ENCODE measurements around the gene NPR2.

NPR2 gene

DNA sequence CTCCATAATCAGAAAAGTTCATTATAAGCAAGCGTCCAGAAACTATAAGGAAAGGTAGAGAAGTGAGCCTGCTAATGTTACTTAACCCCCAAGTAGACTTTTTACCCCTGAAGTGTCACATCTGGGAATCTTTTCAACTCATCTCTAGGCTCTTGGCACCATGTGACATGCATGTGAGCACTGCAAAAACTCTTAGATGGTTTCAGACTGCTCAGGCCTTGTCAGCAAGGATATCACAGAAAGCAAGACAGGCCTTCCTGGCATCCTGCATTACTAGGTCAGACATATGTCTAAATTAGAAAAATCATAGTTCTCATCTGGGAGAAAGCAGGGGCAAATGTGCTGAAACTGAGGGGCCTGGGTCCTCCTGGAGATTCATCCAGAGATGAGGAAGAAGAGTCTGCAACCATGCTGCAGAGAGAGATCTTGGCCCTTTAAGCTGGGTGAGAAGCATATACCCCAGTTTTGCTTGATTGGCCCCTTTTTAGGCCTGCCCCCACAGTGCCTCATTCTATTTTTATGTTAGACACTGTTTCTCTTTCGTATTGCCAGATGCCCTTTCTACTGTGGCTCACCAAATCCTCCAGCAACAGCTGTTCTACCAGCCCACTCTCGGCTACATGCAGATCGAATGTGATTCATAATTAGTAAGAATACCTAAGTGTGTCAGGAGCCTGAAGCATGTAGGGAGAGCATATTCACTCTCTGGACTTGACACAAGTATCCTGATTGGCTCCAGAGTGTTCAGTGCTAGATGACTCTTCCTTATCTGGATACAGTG is 56.6 kb downstream of the NPR2 start:
- DNase-seq (ENCODE audit: low spot score): peak; percentile 85
- TF ChIP-seq, protein P1, sequence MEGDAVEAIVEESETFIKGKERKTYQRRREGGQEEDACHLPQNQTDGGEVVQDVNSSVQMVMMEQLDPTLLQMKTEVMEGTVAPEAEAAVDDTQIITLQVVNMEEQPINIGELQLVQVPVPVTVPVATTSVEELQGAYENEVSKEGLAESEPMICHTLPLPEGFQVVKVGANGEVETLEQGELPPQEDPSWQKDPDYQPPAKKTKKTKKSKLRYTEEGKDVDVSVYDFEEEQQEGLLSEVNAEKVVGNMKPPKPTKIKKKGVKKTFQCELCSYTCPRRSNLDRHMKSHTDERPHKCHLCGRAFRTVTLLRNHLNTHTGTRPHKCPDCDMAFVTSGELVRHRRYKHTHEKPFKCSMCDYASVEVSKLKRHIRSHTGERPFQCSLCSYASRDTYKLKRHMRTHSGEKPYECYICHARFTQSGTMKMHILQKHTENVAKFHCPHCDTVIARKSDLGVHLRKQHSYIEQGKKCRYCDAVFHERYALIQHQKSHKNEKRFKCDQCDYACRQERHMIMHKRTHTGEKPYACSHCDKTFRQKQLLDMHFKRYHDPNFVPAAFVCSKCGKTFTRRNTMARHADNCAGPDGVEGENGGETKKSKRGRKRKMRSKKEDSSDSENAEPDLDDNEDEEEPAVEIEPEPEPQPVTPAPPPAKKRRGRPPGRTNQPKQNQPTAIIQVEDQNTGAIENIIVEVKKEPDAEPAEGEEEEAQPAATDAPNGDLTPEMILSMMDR (IDR thresholded peaks at IDR 0.05; ENCODE audit: extremely low read depth, missing control alignments): no peak

DNA sequence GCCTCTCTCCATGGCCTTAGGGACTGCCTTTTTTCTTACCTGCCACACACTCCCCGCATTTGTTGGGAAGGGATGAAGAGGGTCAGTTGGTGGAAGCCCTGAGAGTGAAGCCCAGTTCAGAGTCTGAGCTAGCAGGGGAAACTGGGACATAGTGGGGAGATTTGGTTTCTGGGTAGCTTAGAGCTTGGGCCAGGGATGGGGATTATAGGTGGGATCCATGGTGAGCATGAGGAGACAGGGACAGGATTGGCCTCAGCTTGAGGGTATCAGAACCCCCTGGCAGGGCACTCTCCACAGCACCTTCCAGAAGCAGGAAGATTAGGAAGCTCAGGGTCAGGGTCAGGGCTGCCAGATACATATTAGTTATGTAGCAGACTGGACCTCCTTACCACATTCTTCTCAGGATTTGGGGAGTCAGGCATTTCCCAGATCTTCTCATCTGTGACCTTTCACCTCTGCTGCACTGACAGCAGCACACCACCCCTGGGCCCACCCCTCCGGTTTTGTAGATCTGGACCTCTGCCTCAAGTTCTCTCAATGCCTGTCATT is 61.0 kb downstream of the NPR2 start:
- no peak for DNase-seq (ENCODE audit: low spot score)
- TF ChIP-seq, protein P1 (IDR thresholded peaks at IDR 0.05; ENCODE audit: extremely low read depth, missing control alignments): no peak

DNA sequence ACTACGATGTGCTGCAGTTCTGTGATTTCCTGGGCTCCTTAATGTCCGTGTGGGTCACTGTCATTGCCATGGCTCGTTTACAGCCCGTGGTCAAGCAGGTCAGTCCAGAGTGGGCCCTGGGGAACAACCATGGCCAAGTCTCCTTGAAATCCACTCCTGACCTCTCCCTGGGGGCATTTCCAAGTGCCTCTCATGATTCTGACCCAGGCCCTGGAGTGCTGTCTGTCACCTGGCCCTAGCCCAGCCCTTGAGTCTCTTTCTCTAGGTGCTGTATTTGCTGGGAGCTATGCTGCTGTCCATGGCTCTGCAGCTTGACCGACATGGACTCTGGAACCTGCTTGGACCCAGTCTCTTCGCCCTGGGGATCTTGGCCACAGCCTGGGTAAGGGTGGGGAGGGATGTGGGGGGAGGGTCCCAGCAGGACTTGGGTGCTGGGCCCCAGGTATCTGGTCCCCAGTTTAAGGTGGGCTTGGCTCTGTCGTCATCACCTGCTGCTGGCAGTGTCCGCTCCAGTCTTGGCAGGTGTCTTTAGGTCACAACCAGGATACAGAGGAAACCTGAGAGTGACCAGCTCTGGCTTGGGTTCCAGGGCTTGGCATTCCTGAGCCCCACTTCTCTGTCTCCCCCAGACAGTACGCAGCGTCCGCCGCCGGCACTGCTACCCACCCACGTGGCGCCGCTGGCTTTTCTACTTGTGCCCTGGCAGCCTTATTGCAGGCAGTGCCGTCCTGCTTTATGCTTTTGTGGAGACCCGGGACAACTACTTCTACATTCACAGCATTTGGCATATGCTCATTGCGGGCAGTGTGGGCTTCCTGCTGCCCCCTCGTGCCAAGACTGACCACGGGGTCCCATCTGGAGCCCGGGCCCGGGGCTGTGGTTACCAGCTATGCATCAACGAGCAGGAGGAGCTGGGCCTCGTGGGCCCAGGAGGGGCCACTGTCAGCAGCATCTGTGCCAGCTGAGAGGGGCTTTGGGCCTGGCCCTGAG is 61.8 kb downstream of the NPR2 start:
- DNase-seq (ENCODE audit: low spot score): no peak
- TF ChIP-seq, protein P1 (IDR thresholded peaks at IDR 0.05; ENCODE audit: extremely low read depth, missing control alignments): no peak

DNA sequence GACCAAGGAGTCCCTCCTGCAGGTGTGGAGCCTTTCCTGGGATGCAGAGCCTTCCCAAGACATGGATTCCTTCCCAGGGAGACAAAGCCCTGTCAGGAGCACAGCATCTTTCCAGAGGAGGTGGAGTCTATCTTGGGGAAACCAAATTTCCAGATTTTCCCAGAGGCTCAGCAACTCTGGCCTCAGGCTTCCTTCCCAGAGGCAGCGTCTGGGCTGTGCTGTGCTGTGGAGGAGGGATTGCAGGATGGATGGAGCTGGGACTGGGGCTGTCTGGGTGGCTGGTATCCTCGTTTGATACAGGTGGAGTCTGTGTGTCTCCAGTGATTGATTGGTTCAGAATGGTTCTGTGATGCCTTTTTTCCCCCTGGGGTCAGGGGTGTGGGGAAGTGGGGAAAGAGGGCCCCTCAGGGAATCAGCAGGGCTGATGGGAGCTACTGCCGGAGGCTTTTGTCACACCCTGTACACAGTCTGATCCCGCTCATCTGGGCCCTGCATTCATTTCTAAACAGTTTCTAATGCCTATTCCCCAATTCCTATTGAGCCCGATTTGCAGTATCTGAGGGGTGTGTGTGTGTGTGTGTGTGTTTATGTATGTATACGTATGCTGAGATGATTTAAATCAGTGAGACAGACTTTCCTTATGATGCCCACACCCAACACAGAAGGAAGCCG is 62.8 kb downstream of the NPR2 start:
- TF ChIP-seq, protein P1 (IDR thresholded peaks at IDR 0.05; ENCODE audit: extremely low read depth, missing control alignments): no peak
- DNase-seq (ENCODE audit: low spot score): no peak

DNA sequence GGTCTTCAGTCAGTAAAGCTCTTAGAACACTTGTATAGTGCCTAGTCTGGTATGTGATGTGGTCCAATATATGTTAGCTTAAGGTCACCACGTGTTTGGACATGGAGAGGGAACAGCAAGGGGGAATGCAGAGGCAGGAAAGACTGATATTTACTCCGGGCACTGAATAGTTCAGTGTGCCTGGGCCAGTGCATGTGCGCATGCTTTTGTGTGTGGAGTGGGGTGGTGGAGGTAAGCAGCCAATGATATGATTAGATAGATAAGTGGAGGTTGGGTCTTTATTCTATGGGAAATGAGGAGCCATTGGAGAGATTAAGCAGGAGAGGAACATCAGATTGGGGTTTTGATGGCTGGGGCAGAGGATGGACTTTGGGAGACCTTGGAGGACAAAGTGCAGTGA is 64.8 kb downstream of the NPR2 start:
- no peak for DNase-seq (ENCODE audit: low spot score)
- TF ChIP-seq, protein P1 (IDR thresholded peaks at IDR 0.05; ENCODE audit: extremely low read depth, missing control alignments): no peak

DNA sequence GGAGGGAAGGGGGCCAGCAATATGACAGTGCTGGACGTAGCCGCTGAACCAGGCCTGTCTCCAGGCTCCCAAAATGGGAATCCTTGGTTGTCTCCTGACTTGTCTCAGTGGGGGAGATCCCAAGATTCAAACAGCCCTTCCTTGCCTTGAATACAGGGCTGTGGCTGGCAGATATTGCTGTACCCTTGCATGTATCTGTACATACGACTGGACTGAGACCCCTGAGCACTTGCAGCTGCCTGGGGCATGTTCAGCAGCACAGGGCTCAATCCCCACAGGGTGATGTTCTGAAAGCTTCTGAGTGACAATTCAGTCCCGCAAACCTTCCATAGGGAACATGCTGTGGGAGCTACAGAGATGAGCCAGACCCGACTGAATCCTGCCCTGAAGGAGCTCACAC is 65.5 kb downstream of the NPR2 start:
- no peak for DNase-seq (ENCODE audit: low spot score)
- TF ChIP-seq, protein P1 (IDR thresholded peaks at IDR 0.05; ENCODE audit: extremely low read depth, missing control alignments): no peak

Data from GM20000 (cell line).